Breast epithelium (tissue), 4 donors: ENCODE results near the gene PRR19. TPM values are rescaled to one million over a fixed set of nuclear protein-coding genes. Genes with fewer than 3 reads are reported as not detected.
"Not testable (repeated sequence)": the region's sequence is repeated elsewhere in the genome, so short reads cannot be mapped to it uniquely, and the experiment has no call there.

Experiments
- DNase-seq, 2 donors: peaks; one replicate each; pipeline ENCODE4 v3.0.0-alpha.2; 2019; ENCODE audit warnings: low spot score in 2 of 2
- H3K27ac ChIP-seq, 2 donors: fragments of 200-600 bp; sonication (generic) in 1 of 2; one replicate each; pipeline ENCODE4 v1.5.1; 2016 to 2019; ENCODE audit warnings: mild to moderate bottlenecking in 1 of 2
- H3K27me3 ChIP-seq, 2 donors: fragments of 200-600 bp; sonication (generic) in 1 of 2; one replicate each; pipeline versions ENCODE4 v1.5.1 to v1.6.0; 2017 to 2019; ENCODE audit warnings: control low read depth in 1 of 2, mild to moderate bottlenecking in 1 of 2
- H3K36me3 ChIP-seq: fragments of 200-600 bp; one replicate; pipeline ENCODE4 v1.5.1; 2019
- H3K4me1 ChIP-seq, 2 donors: fragments of 200-600 bp; sonication (generic); one replicate each; pipeline ENCODE4 v1.5.1; 2016 to 2019; ENCODE audit warnings: control low read depth in 1 of 2
- H3K4me3 ChIP-seq, 3 donors: fragments of 200-600 bp; sonication (generic); 1 replicate in 2 of 3; 2 replicates in 1 of 3; pipeline ENCODE4 v1.5.1; 2016 to 2019; ENCODE audit warnings: mild to moderate bottlenecking in 3 of 3, moderate library complexity in 2 of 3
- H3K9me3 ChIP-seq, 2 donors: fragments of 200-600 bp; sonication (generic) in 1 of 2; one replicate each; pipeline ENCODE4 v1.5.1; 2016 to 2019; ENCODE audit warnings: control low read depth in 1 of 2
- CTCF ChIP-seq, 3 donors: fragments of 450-650 bp; IDR thresholded peaks; one replicate each; pipeline ENCODE4 v1.5.1; 2016 to 2017; ENCODE audit warnings: antibody characterized with exemption in 3 of 3, mild to moderate bottlenecking in 3 of 3, moderate library complexity in 3 of 3
- POLR2A ChIP-seq: fragments of 450-650 bp; IDR thresholded peaks from one replicate; pipeline ENCODE4 v1.6.1; 2016; ENCODE audit warnings: antibody characterized with exemption, mild to moderate bottlenecking, moderate library complexity
- POLR2AphosphoS5 ChIP-seq, 3 donors: sonication (generic); formaldehyde crosslinking; IDR thresholded peaks; one replicate each; pipeline ENCODE4 v1.6.1; 2017; ENCODE audit warnings: antibody characterized with exemption in 3 of 3
- intact Hi-C: fragments of 100-400 bp; cut with DNase I; formaldehyde crosslinking; loops from one replicate; pipeline ENCODE4 v1.15.1; 2023; ENCODE audit warnings: low total_unique reads
- total RNA-seq, 3 donors: library from RNA; depleted of rRNA; stranded (reverse); fragments of >200 nt; gene quantifications; one replicate each; pipeline ENCODE4 v1.1.0, GENCODE V29; 2016

PRR19 gene
- total RNA-seq, 3 donors from 2014 or later = 0.33 to 2.6 (median 0.48) TPM

- Histone ChIP-seq H3K27ac (no peak overlapping the region), H3K9me3 (no peaks in the 10 kb centered on the region), H3K27me3 (peaks cover 5 to 15% of the 10 kb centered on the region in 2 donors), H3K4me1 (peaks cover 3 to 8% of the 10 kb centered on the region in 2 donors), H3K4me3 (no peak overlapping the region), H3K36me3 (no peaks in the 10 kb centered on the region)
- TF ChIP-seq POLR2AphosphoS5 (IDR thresholded peaks at IDR 0.05) = no peak
- TF ChIP-seq POLR2A = no peak
- TF ChIP-seq CTCF (IDR thresholded peaks at IDR 0.05) = no peak
- intact Hi-C loops = loop anchor here (10.0 kb wide), 1 partner anchor 227 kb away; no protein-coding TSS in a partner anchor
- DNase-seq = no peak
Measured at GRCh38 chr19:42327381-42327780, 25.4 kb downstream of the PRR19 start.

- Histone ChIP-seq H3K27me3 (peaks cover 5 to 15% of the 10 kb centered on the region in 2 donors), H3K27ac (no peak overlapping the region), H3K9me3 (no peaks in the 10 kb centered on the region), H3K36me3 (no peaks in the 10 kb centered on the region), H3K4me1 (peaks cover 3 to 8% of the 10 kb centered on the region in 2 donors), H3K4me3 (no peak overlapping the region)
- DNase-seq = no peak
- intact Hi-C loops = loop anchor here (10.0 kb wide), 1 partner anchor 227 kb away; no protein-coding TSS in a partner anchor
- no peak for TF ChIP-seq POLR2A
- no peak for TF ChIP-seq POLR2AphosphoS5 (IDR thresholded peaks at IDR 0.05)
- TF ChIP-seq CTCF (IDR thresholded peaks at IDR 0.05) = no peak
Measured at GRCh38 chr19:42328106-42328505, 26.2 kb downstream of the PRR19 start.

- H3K27ac ChIP-seq = no peak overlapping the region
- no peaks in the 10 kb centered on the region for H3K9me3 ChIP-seq
- H3K36me3 ChIP-seq = no peaks in the 10 kb centered on the region
- H3K4me3 ChIP-seq = no peak overlapping the region
- peaks cover 5 to 10% of the 10 kb centered on the region in 2 donors for H3K27me3 ChIP-seq
- TF ChIP-seq POLR2AphosphoS5 (IDR thresholded peaks at IDR 0.05) (no peak), CTCF (IDR thresholded peaks at IDR 0.05) (no peak), POLR2A (no peak)
- no peak for DNase-seq
- intact Hi-C loops = loop anchor here (10.0 kb wide), 1 partner anchor 226 kb away; no protein-coding TSS in a partner anchor
- peaks cover 3 to 8% of the 10 kb centered on the region in 2 donors for H3K4me1 ChIP-seq
Measured at GRCh38 chr19:42328854-42329253, 26.9 kb downstream of the PRR19 start.

- Histone ChIP-seq H3K27me3 (no peaks in the 10 kb centered on the region), H3K36me3 (no peaks in the 10 kb centered on the region), H3K4me3 (no peak overlapping the region), H3K4me1 (peaks cover 0 to 3% of the 10 kb centered on the region in 2 donors), H3K9me3 (no peaks in the 10 kb centered on the region), H3K27ac (no peak overlapping the region)
- no peak for TF ChIP-seq POLR2A
- no peak for TF ChIP-seq CTCF (IDR thresholded peaks at IDR 0.05)
- no peak for TF ChIP-seq POLR2AphosphoS5 (IDR thresholded peaks at IDR 0.05)
- intact Hi-C loops = no loop called here
- DNase-seq = no peak
Measured at GRCh38 chr19:42330241-42330711, 28.3 kb downstream of the PRR19 start.

- H3K36me3 ChIP-seq, H3K27me3 ChIP-seq, H3K4me1 ChIP-seq, H3K27ac ChIP-seq, DNase-seq, intact Hi-C loops, H3K4me3 ChIP-seq, H3K9me3 ChIP-seq: not testable (repeated sequence)
Measured at GRCh38 chr19:42331333-42331732, 29.4 kb downstream of the PRR19 start.

- intact Hi-C loops = no loop called here
- Histone ChIP-seq H3K27me3 (no peaks in the 10 kb centered on the region), H3K9me3 (no peaks in the 10 kb centered on the region), H3K4me1 (no peaks in the 10 kb centered on the region), H3K27ac (no peak overlapping the region), H3K36me3 (no peaks in the 10 kb centered on the region), H3K4me3 (no peak overlapping the region)
- TF ChIP-seq POLR2A (no peak), POLR2AphosphoS5 (IDR thresholded peaks at IDR 0.05) (no peak), CTCF (IDR thresholded peaks at IDR 0.05) (no peak)
- no peak for DNase-seq
Measured at GRCh38 chr19:42332059-42332458, 30.1 kb downstream of the PRR19 start.
